ENCODE data around the gene MYG1. TPM values are rescaled to one million over a fixed set of nuclear protein-coding genes. Genes with fewer than 3 reads are reported as not detected.

Gene MYG1
- total and polyA plus RNA-seq, 2 of the 13 experiments (the other 11 are each of a cell fraction or from before 2014, with no cell fraction given) = 38.6 to 58.0 TPM

DNA sequence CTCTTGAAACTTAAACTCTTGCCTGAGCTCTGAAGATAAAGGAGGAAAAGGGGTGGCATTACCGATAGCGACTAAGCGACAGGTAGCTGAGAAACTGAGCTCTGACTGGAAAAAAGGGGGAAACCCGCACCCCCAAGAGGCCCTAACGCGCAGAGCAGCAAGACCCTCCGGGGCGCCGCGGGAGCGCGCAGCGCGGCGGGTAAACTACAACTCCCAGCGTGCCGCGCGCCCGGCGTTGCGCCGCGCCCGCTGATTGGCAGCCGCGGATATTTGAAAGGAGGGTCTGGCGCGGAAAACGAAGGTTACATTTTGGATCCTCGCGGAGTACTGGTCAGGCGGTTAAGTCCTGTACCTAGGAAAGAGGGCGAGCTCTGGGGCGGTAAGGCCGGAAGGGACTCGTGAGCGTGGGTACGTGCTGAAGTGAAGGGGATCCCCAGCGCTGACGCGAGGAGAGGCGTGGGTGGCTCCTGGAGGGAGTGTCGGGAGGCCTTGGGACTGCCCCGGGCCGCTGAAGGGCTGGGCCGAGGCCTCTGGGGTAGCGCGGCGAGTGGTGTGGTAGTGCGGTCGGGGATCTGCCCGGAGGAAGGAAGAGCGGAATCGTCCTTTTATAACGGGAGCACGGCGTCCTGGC lies 31.4 kb upstream of the MYG1 start, which contains the start of gene ESPL1 (continued):
- TF ChIP-seq ZNF570 (CRISPR knock-in tag; IDR thresholded peaks at IDR 0.05; ENCODE audit: borderline replicate concordance) (no peak), ZNF292 (CRISPR knock-in tag; IDR thresholded peaks at IDR 0.05; ENCODE audit: borderline replicate concordance, low read depth) (0 out of 2 replicates have a peak, but pooled peaks have one; percentile 13), HNRNPL (IDR thresholded peaks at IDR 0.05; ENCODE audit: low read depth, low read length) (no peak), MYPOP (CRISPR knock-in tag; IDR thresholded peaks at IDR 0.05) (peak; percentile 91), HDAC2 (CRISPR knock-in tag; IDR thresholded peaks at IDR 0.05) (peak; percentile 27; the same call in 1 of the 2 replicates), ZNF513 (CRISPR knock-in tag; conservative IDR thresholded peaks at IDR 0.05) (no peak), ZBTB25 (CRISPR knock-in tag; IDR thresholded peaks at IDR 0.05) (0 out of 2 replicates have a peak, but pooled peaks have one; percentile 33), NCOR1 (IDR thresholded peaks at IDR 0.05; ENCODE audit: borderline replicate concordance, low read length) (no peak), AGO2 (optimal IDR thresholded peaks at IDR 0.05; ENCODE audit: low read depth, low read length) (no peak), MEIS1 (CRISPR knock-in tag; IDR thresholded peaks at IDR 0.05; ENCODE audit: borderline replicate concordance) (no peak), ZNF333 (CRISPR knock-in tag; IDR thresholded peaks at IDR 0.05; ENCODE audit: borderline replicate concordance) (no peak), CENPX (CRISPR knock-in tag; IDR thresholded peaks at IDR 0.05) (no peak), FOXK2 (IDR thresholded peaks at IDR 0.05) (no peak)
- TF ChIP-seq, protein P1, sequence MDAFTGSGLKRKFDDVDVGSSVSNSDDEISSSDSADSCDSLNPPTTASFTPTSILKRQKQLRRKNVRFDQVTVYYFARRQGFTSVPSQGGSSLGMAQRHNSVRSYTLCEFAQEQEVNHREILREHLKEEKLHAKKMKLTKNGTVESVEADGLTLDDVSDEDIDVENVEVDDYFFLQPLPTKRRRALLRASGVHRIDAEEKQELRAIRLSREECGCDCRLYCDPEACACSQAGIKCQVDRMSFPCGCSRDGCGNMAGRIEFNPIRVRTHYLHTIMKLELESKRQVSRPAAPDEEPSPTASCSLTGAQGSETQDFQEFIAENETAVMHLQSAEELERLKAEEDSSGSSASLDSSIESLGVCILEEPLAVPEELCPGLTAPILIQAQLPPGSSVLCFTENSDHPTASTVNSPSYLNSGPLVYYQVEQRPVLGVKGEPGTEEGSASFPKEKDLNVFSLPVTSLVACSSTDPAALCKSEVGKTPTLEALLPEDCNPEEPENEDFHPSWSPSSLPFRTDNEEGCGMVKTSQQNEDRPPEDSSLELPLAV (CRISPR knock-in tag; conservative IDR thresholded peaks at IDR 0.05; ENCODE audit: low read depth) = no peak
- TF ChIP-seq, protein P2, sequence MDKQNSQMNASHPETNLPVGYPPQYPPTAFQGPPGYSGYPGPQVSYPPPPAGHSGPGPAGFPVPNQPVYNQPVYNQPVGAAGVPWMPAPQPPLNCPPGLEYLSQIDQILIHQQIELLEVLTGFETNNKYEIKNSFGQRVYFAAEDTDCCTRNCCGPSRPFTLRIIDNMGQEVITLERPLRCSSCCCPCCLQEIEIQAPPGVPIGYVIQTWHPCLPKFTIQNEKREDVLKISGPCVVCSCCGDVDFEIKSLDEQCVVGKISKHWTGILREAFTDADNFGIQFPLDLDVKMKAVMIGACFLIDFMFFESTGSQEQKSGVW (CRISPR knock-in tag; IDR thresholded peaks at IDR 0.05; ENCODE audit: borderline replicate concordance) = no peak
- TF ChIP-seq, protein P3, sequence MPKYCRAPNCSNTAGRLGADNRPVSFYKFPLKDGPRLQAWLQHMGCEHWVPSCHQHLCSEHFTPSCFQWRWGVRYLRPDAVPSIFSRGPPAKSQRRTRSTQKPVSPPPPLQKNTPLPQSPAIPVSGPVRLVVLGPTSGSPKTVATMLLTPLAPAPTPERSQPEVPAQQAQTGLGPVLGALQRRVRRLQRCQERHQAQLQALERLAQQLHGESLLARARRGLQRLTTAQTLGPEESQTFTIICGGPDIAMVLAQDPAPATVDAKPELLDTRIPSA (CRISPR knock-in tag; IDR thresholded peaks at IDR 0.05; ENCODE audit: borderline replicate concordance) = peak; percentile 29; the same call in 1 of the 2 replicates
- TF ChIP-seq, protein P4, sequence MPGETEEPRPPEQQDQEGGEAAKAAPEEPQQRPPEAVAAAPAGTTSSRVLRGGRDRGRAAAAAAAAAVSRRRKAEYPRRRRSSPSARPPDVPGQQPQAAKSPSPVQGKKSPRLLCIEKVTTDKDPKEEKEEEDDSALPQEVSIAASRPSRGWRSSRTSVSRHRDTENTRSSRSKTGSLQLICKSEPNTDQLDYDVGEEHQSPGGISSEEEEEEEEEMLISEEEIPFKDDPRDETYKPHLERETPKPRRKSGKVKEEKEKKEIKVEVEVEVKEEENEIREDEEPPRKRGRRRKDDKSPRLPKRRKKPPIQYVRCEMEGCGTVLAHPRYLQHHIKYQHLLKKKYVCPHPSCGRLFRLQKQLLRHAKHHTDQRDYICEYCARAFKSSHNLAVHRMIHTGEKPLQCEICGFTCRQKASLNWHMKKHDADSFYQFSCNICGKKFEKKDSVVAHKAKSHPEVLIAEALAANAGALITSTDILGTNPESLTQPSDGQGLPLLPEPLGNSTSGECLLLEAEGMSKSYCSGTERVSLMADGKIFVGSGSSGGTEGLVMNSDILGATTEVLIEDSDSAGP (CRISPR knock-in tag; IDR thresholded peaks at IDR 0.05; ENCODE audit: borderline replicate concordance) = peak; percentile 79

All from HepG2 (cell line).